ENCODE data around the gene CLEC16A.

- TF ChIP-seq CTCF (IDR thresholded peaks at IDR 0.05) (no peak), EZH2 (IDR thresholded peaks at IDR 0.05; ENCODE audit: borderline replicate concordance, insufficient read depth, low read depth, low read length, poor library complexity, severe bottlenecking) (no peak)
Observed at GRCh38 chr16:10923650-10924214, 20.6 kb upstream of the CLEC16A start.
